NCI-H1417 (cell line): ENCODE data around the gene RELN.
"Not testable (repeated sequence)": the region's sequence is repeated elsewhere in the genome, so short reads cannot be mapped to it uniquely, and the experiment has no call there.

Experiments
- DNase-seq, 3 experiments: peaks; one replicate each; lab custom pipeline; 2025; lab: John Stamatoyannopoulos, UW

Gene RELN

DNA sequence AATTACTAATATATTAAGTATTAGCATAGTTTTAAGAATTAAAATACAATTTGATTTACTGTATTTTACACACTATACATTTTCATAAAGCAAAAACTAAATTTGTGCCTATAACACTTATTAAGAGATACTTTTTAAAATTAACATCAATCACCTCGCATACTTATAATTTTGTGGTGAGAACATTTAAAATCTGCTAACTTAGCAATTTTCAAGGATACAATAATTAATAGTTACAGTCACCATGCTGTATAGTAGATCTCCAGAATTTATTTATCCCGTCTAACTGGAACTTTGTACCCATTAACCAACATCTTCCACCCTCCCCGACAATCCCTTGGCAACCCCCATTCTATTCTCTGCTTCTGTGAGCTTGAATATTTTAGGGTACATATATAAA is 47.5 kb downstream of the RELN start:
- DNase-seq = no peak

- no peak for DNase-seq
Measured at GRCh38 chr7:103940382-103941268, 48.8 kb downstream of the RELN start.

GRCh38 chr7:103937680-103938079 is 51.8 kb downstream of the RELN start:
- no peak for DNase-seq

DNA sequence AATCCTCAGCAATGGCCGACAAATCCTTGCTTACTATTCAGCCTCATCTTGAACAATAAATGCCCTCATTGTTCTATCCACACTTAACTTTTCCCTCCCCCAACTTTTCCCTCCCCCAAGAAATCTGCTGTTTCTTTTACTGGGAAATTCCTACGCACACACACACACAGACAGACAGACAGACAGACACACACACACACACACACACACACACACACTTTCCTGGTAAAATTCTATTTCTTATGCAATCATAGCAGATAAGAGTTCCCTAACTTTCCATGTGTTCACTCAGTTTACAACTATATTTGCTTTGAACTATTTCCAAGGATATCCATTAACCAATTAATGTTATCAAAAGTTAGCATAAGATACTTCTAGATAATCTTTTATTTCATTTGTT is 52.9 kb downstream of the RELN start:
- DNase-seq = no peak

GRCh38 chr7:103934508-103934907 is 55.0 kb downstream of the RELN start:
- DNase-seq = peak in 2 of 3 experiments; percentile 32 to 62

GRCh38 chr7:103932389-103932788 is 57.1 kb downstream of the RELN start:
- DNase-seq = peak in 2 of 3 experiments; percentile 7 to 36

DNA sequence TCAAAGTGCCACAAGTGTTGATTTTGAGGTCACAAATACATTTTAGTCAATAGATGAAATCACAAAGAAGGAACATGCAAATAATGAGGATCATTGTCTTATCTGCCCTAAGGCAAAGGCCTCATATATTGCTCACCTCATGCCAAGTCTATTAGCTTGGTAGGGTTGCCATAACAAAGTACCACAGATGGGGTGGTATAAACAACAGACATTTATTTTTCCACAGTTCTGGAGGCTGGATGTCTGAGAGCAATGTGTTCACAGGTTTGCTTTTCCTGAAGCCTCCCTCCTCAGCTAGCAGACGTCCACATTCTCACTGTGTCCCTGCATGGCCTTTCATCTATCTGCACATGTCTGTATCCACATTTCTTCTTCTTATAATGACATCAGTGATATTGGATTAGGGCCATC is 59.6 kb downstream of the RELN start:
- peak in 2 of 3 experiments; percentile 46 to 82 for DNase-seq

DNA sequence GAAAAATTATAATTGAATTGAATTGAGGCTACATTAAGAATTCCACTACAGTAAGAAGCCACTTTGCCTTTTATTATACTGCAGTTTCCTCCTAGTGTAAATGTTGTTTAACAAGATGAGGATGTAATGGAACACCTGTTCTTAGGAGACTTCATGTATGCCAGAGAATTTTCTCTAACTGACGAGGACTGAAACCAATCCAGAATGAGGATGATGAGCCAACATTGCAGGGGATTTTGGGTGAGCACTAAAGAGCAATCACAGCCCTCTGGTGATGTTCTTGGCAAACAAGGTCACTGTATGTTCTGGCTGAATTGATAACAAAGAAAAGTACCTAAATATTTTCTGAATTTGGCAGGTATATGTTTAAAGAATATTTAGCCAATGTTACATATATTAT is 60.9 kb downstream of the RELN start:
- no peak for DNase-seq

- DNase-seq = no peak
Measured at GRCh38 chr7:103924184-103924583, 65.3 kb downstream of the RELN start.

DNA sequence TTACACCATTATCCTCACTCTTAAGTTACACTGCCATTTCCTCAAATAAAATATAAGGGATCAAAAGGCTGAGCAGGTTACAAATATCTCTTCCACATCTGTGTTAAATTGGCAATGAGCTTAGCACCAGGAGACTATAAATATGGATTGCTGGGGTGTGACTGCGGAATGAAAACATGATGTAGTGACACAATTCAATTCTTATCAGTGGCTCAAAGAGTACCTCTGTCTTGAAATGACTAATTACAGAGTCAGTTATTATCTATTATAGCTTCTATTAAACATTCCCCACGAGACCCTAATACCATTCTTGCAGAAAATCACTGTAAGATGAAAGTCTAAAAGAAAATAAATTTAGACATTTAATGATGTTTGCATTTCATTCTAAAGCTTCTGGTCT is 67.1 kb downstream of the RELN start:
- no peak for DNase-seq

DNA sequence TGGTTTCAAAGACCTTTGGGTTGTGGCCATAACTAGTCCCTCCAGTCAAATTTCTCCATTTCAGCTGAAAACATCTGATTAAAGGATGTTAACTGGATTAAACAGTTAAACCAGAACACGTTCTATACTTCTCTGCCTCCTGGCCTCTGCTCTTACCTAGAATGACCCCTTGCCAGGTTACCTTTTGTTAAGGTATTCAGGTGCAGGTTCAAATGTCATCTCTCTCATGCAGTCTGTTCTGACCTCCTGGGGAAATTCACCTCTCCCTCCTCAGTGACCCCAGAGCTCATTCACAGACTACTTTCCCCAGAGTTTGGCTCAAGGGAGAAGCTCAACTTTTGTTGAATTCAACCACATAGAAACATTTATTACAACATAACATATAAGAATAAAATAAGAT is 67.8 kb downstream of the RELN start:
- no peak for DNase-seq

- no peak for DNase-seq
Measured at GRCh38 chr7:103919272-103919868, 70.1 kb downstream of the RELN start.

DNA sequence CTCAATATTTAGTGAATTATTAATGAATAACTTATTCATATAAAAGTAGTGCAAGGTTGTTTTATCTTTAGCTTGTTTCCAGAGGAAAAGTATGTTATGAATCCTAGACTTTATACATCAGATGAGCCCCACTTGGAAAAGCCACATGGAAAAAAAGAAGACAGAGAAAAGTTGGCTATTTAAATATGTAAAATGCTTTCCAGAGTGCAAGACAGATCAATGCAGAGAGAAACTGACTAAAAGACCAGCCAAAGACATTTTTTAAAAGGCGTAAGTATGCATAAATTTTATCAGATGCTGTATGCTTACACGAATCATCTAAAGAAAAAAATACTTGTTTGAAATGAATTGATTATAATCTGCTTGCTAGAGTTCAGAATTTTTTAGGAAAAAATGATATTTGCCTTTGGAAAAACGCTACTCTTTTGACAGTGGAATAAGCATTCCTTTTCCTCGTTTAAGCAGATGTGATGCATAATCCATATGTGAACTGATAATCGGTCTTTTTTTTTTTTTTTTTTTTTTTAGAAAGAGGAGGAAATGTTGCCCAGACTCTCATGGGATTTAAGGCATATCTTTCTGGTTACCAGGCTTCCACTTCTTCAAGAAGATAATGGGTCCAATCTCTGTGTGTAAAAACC is 70.7 kb downstream of the RELN start:
- no peak for DNase-seq

GRCh38 chr7:103915680-103916357 is 73.6 kb downstream of the RELN start:
- DNase-seq = no peak

DNA sequence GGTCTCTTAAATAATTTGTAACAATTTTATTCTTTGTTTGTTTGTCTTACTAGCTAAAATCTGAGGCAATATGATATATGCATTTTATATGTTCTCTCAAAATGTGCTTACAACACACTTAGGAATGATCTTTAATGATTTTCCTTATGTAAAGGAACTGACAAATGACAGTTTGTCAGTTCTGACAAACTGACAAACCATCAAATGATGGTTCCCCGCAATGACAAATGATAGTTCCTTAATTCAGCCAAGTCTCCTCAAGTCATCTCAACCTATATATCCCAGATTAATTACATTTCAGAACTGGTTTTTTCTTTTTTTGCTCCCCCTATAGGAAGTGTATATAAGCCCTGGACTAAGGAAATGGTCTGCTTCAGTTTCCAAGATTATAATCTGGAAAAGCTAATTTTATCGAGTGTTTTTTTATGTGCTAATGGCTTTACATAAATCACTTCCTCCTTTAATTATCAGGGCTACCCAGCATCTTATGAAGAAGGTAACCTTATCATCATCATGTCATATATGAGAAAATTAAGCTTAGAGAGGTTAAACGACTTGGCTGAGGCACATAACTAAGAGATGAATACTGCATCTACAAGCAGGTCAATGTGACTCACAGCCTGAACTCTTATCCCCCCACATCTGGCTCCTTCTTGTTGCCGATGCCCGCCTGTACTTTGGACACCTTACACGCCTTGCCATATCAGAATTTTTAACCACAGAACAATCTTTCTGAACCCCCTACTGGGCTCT is 75.1 kb downstream of the RELN start:
- no peak for DNase-seq

DNA sequence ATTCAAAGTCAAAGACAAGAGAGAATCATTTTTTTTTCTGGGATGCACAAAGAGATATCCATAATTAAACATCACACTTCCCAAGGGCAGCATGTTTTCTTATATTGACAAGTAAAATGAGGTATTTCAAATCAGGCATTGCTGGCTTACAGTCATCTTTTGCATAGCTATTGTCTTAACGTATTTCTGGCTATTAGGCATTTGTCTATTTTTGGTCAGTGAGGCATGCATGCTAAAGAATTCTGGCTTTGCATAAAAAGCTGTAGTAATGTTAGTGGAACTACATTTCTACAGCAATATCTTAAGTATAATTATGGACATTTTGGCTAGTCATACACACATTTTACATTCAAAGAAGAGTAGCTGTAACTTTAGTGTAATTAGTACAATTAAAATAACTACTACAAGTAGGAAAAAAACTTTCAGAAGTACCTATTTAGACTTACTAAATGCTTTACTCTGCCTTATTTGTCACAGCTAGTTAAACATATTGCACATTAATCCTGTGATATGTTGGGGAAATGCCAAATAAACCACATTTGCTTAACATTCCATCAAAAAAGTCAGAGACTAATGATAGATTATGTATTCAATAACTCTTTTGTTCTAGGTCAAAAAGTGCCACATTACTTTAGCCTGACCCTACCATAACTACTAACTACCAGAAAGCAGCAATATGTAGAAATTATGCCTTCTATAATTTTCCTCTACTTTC is 76.4 kb downstream of the RELN start:
- no peak for DNase-seq

GRCh38 chr7:103911015-103911414 is 78.4 kb downstream of the RELN start:
- DNase-seq = not testable (repeated sequence)

- DNase-seq = peak in 1 of 3 experiments; percentile 25
Measured at GRCh38 chr7:103905997-103906396, 83.5 kb downstream of the RELN start.

GRCh38 chr7:103902917-103903316 is 86.5 kb downstream of the RELN start:
- DNase-seq = no peak

DNA sequence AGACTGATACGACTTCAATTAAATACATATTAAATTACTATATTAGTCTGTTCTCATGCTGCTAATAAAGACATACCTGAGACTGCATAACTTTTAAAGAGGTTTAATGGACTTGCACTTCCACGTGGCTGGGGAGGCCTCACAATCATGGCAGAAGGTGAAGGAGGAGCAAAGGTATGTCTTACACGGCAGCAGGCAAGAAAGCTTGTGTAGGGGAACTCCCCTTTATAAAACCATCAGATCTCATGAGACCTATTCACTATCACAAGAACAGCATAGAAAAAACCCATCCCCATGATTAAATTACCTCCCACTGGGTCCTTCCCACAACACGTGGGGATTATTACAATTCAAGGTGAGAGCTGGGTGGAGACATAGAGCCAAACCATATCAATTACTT is 92.6 kb downstream of the RELN start:
- not testable (repeated sequence) for DNase-seq
